Epithelial cell of proximal tubule (primary cell): Measurements from ENCODE around the gene EPHB1. TPM values are rescaled to one million over a fixed set of nuclear protein-coding genes. Genes with fewer than 3 reads are reported as not detected.

Experiments
- DNase-seq: peaks from one replicate; pipeline ENCODE4 v3.0.0-alpha.2; 2011; ENCODE audit warnings: low read depth
- H3K4me3 ChIP-seq: 2 replicates; pipeline ENCODE4 v1.5.1; 2011; ENCODE audit warnings: low read depth, mild to moderate bottlenecking, low read length
- total RNA-seq: library from RNA; depleted of rRNA; stranded (reverse); fragments of >200 nt; gene quantifications from 2 replicates; pipeline ENCODE4 v1.2.3, GENCODE V29; 2015
- TF ChIP-seq, protein P1 (sequence below): conservative IDR thresholded peaks from 2 replicates; pipeline ENCODE4 v1.5.1; 2012; ENCODE audit warnings: low read depth, mild to moderate bottlenecking, low read length

The EPHB1 gene
- total RNA-seq, 1 donor from 2014 or later, result 1.6 TPM

- TF ChIP-seq, protein P1, sequence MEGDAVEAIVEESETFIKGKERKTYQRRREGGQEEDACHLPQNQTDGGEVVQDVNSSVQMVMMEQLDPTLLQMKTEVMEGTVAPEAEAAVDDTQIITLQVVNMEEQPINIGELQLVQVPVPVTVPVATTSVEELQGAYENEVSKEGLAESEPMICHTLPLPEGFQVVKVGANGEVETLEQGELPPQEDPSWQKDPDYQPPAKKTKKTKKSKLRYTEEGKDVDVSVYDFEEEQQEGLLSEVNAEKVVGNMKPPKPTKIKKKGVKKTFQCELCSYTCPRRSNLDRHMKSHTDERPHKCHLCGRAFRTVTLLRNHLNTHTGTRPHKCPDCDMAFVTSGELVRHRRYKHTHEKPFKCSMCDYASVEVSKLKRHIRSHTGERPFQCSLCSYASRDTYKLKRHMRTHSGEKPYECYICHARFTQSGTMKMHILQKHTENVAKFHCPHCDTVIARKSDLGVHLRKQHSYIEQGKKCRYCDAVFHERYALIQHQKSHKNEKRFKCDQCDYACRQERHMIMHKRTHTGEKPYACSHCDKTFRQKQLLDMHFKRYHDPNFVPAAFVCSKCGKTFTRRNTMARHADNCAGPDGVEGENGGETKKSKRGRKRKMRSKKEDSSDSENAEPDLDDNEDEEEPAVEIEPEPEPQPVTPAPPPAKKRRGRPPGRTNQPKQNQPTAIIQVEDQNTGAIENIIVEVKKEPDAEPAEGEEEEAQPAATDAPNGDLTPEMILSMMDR, result no peak
- H3K4me3 ChIP-seq, result no peak overlapping the region
- DNase-seq, result no peak
Observed at GRCh38 chr3:134829721-134830120, 34.7 kb downstream of the EPHB1 start.

DNA sequence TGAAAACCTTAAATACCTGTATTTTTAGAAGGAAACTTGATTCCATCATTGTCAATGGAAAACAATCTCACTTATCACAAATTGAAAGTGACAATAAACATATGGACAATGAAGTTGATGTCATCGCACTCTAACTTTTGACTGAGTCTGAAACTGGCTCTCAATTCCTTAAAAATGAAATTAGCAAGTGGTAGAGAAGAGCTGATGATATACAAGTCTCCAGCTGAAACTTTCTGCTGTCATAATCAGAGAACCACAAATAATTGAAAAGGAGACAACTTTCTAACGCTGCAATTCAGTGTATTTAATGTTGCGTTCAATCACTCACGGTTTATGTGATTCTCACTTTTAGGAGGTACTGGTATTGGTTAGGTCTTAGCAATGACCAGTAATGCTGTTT lies 37.5 kb downstream of the EPHB1 start:
- DNase-seq, result no peak
- H3K4me3 ChIP-seq, result no peak overlapping the region
- TF ChIP-seq, protein P1, result no peak

GRCh38 chr3:134833453-134834163 lies 38.5 kb downstream of the EPHB1 start:
- TF ChIP-seq, protein P1, result no peak
- H3K4me3 ChIP-seq, result no peak overlapping the region
- DNase-seq, result no peak

DNA sequence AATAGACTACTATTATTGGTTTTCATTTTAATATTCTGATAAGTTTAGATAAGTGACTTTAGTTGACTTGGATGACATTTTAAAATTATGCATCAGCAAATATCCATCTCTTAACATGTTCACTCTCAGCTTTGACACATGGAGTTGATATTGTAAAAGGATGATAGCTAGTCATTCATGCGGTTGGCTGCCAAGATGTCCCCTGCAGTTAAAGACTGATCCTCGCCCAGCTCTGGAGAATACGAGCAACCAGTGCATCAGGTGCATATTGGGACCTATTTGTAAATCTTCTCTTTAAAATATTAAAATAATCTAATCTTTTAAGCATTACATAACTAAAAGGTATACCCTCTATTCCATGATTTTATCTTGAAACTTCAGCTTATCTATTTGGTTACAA lies 41.9 kb downstream of the EPHB1 start:
- TF ChIP-seq, protein P1, result no peak
- no peak overlapping the region for H3K4me3 ChIP-seq
- no peak for DNase-seq

DNA sequence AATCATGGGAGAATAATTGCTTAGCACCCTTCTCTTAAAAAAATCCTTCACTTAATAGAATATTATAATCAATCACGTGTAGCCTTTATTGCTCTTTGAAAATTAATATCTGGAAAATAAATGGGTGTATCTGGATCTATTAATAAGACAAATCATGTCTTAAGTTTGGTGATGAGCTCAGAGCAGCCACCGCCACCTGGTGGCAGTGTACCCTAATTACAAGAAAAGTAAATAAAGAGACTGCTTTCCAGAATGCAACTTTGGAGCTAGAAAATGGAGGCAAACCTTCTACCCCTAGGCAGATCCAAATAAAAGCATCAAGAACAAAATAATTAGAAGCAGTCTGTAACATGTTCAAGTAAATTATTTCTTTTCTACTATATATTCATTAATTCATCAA lies 43.5 kb downstream of the EPHB1 start:
- TF ChIP-seq, protein P1, result peak; percentile 54
- no peak overlapping the region for H3K4me3 ChIP-seq
- DNase-seq, result no peak

DNA sequence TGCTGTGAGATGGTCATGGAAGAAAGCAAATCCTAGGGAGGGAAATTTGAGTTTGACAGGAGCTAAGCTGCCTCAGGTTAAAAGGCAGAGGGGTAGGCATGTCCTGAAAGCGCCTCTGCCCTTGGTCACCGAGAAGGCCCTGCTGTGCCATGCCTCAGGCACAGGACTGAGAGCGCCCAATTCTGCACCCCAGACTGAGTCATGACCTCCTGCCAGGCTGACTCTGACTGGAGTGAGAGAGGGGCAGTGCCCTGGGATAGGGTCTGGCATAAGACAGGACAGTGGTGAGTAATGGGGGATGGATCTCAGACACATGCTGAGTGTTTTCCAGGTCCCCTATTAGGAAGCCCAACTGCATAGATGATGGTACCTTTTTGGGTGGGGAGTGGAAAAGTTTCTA lies 44.4 kb downstream of the EPHB1 start:
- H3K4me3 ChIP-seq, result no peak overlapping the region
- TF ChIP-seq, protein P1, result no peak
- DNase-seq, result no peak

DNA sequence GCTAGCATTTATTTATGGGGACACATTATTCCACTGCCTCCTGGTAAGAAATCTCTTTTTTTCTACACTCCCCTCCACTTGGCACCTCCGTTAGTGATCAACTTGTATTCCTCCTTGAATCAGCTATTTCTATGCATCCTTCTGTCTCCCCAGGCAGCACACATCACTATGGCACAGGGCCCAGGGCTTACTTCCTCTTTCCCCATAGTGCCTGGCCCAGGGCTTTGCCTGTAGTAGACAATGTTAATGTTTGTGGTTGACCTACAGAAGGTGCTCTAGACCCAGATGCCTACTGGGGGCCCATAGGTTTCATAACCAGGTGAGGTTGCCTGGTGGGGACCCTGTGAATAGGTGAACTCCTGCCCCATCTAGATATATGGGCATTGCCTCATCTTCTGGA lies 44.9 kb downstream of the EPHB1 start:
- DNase-seq, result no peak
- no peak overlapping the region for H3K4me3 ChIP-seq
- TF ChIP-seq, protein P1, result no peak
